ENCODE measurements around the gene RSPO4. TPM values are rescaled to one million over a fixed set of nuclear protein-coding genes. Genes with fewer than 3 reads are reported as not detected.

Gene RSPO4
- not detected in 2 replicates for total RNA-seq

GRCh38 chr20:1001911-1002681 is at the start of gene RSPO4:
RSPO4 (minus strand) TSS chr20:1002311; CDS start chr20:1002164, 147 bp downstream.

GRCh38 chr20:916125-916799 is 85.8 kb downstream of the RSPO4 start, which contains the start of gene ANGPT4:
ANGPT4 (minus strand) TSS chr20:916334; CDS start chr20:916214, 120 bp downstream.

Other genes starting within 250 kb of the RSPO4 start
- gene SLC52A3, start 233.8 kb downstream of the RSPO4 start, total RNA-seq: not detected in 2 replicates
- 1.00 and 2.4 TPM in 2 replicates for gene FAM110A, start 168.6 kb downstream of the RSPO4 start, total RNA-seq
- not detected in 2 replicates for gene ANGPT4, start 86.0 kb downstream of the RSPO4 start, total RNA-seq
- gene PSMF1, start 116.3 kb upstream of the RSPO4 start, total RNA-seq: 14.8 and 19.3 TPM in 2 replicates
- 0.46 TPM in 1 of 2 replicates, not detected in the other for gene TMEM74B, start 182.7 kb upstream of the RSPO4 start, total RNA-seq
- gene C20orf202, start 201.1 kb upstream of the RSPO4 start, total RNA-seq: not detected in 2 replicates
- gene RAD21L1, start 223.7 kb upstream of the RSPO4 start, total RNA-seq: 0.14 and 0.18 TPM in 2 replicates